Activated naive CD4-positive, alpha-beta T cell treated with Interleukin-2 at 50 U/mL for 16 hours (primary cell): ENCODE results near the gene LRAT.

Experiments
- DNase-seq: peaks from one replicate; pipeline ENCODE4 v3.0.0-alpha.2; 2020

LRAT gene

GRCh38 chr4:154778264-154778663, 34.5 kb downstream of the LRAT start:
- no peak for DNase-seq

GRCh38 chr4:154779362-154779947, 35.7 kb downstream of the LRAT start:
- no peak for DNase-seq

- no peak for DNase-seq
Observed at GRCh38 chr4:154781126-154781982, 37.6 kb downstream of the LRAT start, which contains the start of gene RBM46. TSS of gene RBM46 (plus strand) at chr4:154781272. CDS start at chr4:154796753, 15,481 bp downstream.

GRCh38 chr4:154781983-154782293, 38.1 kb downstream of the LRAT start:
- DNase-seq: no peak
